OCI-LY1 (cell line): ENCODE data around the gene WDR35.

Experiments used
- H2AFZ ChIP-seq: fragments of 200-600 bp; sonication (generic), shearing (Covaris generic); 2 replicates; pipeline ENCODE4 v1.6.0; 2014; ENCODE audit warnings: antibody characterized with exemption, mild to moderate bottlenecking, low read length
- H3F3A ChIP-seq: fragments of 200-600 bp; sonication (generic), shearing (Covaris generic); 2 replicates; pipeline ENCODE4 v1.6.0; 2014; ENCODE audit warnings: mild to moderate bottlenecking, antibody characterized with exemption, low read length, moderate library complexity; ENCODE audit not compliant: insufficient read depth
- H3K27ac ChIP-seq: fragments of 200-600 bp; sonication (generic); 2 replicates; pipeline ENCODE4 v1.5.1; 2014; ENCODE audit warnings: low read length, mixed run types, mild to moderate bottlenecking, low read depth; ENCODE audit not compliant: poor library complexity, severe bottlenecking
- H3K27me3 ChIP-seq: fragments of 200-600 bp; sonication (generic); 2 replicates; pipeline ENCODE4 v1.6.0; 2014; ENCODE audit warnings: antibody characterized with exemption, mild to moderate bottlenecking, low read length, moderate library complexity; ENCODE audit not compliant: insufficient read depth
- H3K36me3 ChIP-seq: fragments of 200-600 bp; sonication (generic); 2 replicates; pipeline ENCODE4 v1.6.1; 2014; ENCODE audit warnings: mild to moderate bottlenecking, antibody characterized with exemption, low read length, moderate library complexity, mixed read lengths; ENCODE audit not compliant: insufficient read depth
- H3K4me1 ChIP-seq: fragments of 200-600 bp; sonication (generic); 2 replicates; pipeline ENCODE4 v1.5.1; 2014; ENCODE audit warnings: mild to moderate bottlenecking, low read length, moderate library complexity; ENCODE audit not compliant: insufficient read depth, severe bottlenecking
- H3K4me2 ChIP-seq: fragments of 200-600 bp; sonication (generic), shearing (Covaris generic); 2 replicates; pipeline ENCODE4 v1.6.1; 2014; ENCODE audit warnings: low read length
- H3K4me3 ChIP-seq: fragments of 200-600 bp; sonication (generic); 2 replicates; pipeline ENCODE4 v1.5.1; 2014; ENCODE audit warnings: low read length, low read depth, mild to moderate bottlenecking, mixed read lengths; ENCODE audit not compliant: poor library complexity, severe bottlenecking
- H3K79me2 ChIP-seq: fragments of 200-600 bp; shearing (Covaris generic); 2 replicates; pipeline ENCODE4 v1.6.1; 2016; ENCODE audit warnings: mixed run types, low read length, mixed read lengths; ENCODE audit not compliant: insufficient read depth
- H3K9ac ChIP-seq: fragments of 200-600 bp; sonication (generic), shearing (Covaris generic); 2 replicates; pipeline ENCODE4 v1.6.1; 2014; ENCODE audit warnings: mild to moderate bottlenecking, low read length, mixed read lengths
- H3K9me2 ChIP-seq: fragments of 200-600 bp; sonication (generic), shearing (Covaris generic); 2 replicates; pipeline ENCODE4 v1.6.1; 2014; ENCODE audit warnings: low read depth, mild to moderate bottlenecking, low read length, mixed read lengths
- H3K9me3 ChIP-seq: fragments of 200-600 bp; shearing (Covaris generic); 2 replicates; pipeline ENCODE4 v1.6.1; 2014; ENCODE audit warnings: low read length, mixed read lengths
- H4K20me1 ChIP-seq: fragments of 200-600 bp; sonication (generic), shearing (Covaris generic); 2 replicates; pipeline ENCODE4 v1.6.0; 2016; ENCODE audit warnings: mild to moderate bottlenecking, low read length; ENCODE audit not compliant: insufficient read depth
- EZH2 ChIP-seq: fragments of 200-600 bp; sonication (generic), shearing (Covaris generic); IDR thresholded peaks from 2 replicates; pipeline ENCODE4 v1.8.0; 2017; ENCODE audit warnings: borderline replicate concordance, mixed run types, mild to moderate bottlenecking, antibody characterized with exemption, low read length, moderate library complexity, mixed read lengths
- TF ChIP-seq, protein P1 (sequence below): fragments of 200-600 bp; sonication (generic), shearing (Covaris generic); IDR thresholded peaks from 2 replicates; pipeline ENCODE4 v1.5.1; 2017; ENCODE audit warnings: mild to moderate bottlenecking, antibody characterized with exemption, low read length, moderate library complexity, mixed read lengths

WDR35 gene

DNA sequence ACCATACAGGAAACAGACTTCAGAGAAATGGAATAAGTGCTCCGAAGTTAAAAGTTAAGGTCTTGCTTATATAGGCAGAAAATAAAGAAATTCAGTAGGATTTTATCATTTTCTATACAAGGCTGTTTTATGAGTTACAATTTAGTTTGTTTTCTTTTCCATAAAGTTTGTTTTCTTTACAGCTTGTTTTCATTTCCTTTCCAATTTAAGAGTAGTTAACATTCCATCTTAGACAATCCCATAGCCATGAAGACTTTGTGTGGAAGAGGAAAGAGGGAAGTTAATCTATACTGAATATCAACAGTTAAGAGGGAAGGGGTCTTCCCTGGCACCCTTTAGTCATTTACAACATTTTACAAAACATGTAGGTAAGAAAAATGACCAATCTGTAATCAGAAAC is 114.6 kb downstream of the WDR35 start:
- no peaks in the 10 kb centered on the region for H3F3A ChIP-seq
- H3K79me2 ChIP-seq = no peaks in the 10 kb centered on the region
- H3K9me2 ChIP-seq = no peaks in the 10 kb centered on the region
- H3K36me3 ChIP-seq = no peaks in the 10 kb centered on the region
- no peaks in the 10 kb centered on the region for H3K9me3 ChIP-seq
- H3K4me3 ChIP-seq = no peak overlapping the region
- H4K20me1 ChIP-seq = no peaks in the 10 kb centered on the region
- H2AFZ ChIP-seq = no peak overlapping the region
- no peaks in the 10 kb centered on the region for H3K4me1 ChIP-seq
- H3K4me2 ChIP-seq = no peak overlapping the region
- no peak overlapping the region for H3K9ac ChIP-seq
- TF ChIP-seq, protein P1, sequence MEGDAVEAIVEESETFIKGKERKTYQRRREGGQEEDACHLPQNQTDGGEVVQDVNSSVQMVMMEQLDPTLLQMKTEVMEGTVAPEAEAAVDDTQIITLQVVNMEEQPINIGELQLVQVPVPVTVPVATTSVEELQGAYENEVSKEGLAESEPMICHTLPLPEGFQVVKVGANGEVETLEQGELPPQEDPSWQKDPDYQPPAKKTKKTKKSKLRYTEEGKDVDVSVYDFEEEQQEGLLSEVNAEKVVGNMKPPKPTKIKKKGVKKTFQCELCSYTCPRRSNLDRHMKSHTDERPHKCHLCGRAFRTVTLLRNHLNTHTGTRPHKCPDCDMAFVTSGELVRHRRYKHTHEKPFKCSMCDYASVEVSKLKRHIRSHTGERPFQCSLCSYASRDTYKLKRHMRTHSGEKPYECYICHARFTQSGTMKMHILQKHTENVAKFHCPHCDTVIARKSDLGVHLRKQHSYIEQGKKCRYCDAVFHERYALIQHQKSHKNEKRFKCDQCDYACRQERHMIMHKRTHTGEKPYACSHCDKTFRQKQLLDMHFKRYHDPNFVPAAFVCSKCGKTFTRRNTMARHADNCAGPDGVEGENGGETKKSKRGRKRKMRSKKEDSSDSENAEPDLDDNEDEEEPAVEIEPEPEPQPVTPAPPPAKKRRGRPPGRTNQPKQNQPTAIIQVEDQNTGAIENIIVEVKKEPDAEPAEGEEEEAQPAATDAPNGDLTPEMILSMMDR = no peak
- no peak for TF ChIP-seq EZH2
- H3K27ac ChIP-seq = no peak overlapping the region
- H3K27me3 ChIP-seq = no peaks in the 10 kb centered on the region

DNA sequence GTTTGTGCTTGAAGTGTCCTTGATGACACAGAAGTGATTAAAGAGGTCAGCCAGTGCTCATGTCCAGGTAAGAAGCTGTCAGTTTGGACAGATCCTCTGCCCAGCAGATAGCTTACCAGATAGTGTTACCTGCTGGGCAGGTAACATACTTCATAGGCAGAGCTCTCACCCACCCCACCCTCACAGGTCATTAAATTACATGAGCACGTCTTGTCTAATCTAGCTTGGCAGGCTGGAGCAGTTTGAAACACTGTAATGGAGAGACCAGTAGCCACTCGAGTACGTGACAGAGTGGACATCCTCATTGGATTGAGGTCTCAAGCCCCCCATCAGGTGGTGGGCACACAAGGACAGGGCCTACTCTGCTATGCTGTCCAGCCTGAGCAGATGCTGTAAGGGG is 115.2 kb downstream of the WDR35 start:
- no peaks in the 10 kb centered on the region for H3K79me2 ChIP-seq
- TF ChIP-seq, protein P1 = no peak
- TF ChIP-seq EZH2 = no peak
- no peak overlapping the region for H3K9ac ChIP-seq
- no peak overlapping the region for H2AFZ ChIP-seq
- H3F3A ChIP-seq = no peaks in the 10 kb centered on the region
- H3K36me3 ChIP-seq = no peaks in the 10 kb centered on the region
- no peaks in the 10 kb centered on the region for H3K9me2 ChIP-seq
- H3K4me2 ChIP-seq = no peak overlapping the region
- H3K27ac ChIP-seq = no peak overlapping the region
- H3K4me3 ChIP-seq = no peak overlapping the region
- H3K4me1 ChIP-seq = no peaks in the 10 kb centered on the region
- no peaks in the 10 kb centered on the region for H4K20me1 ChIP-seq
- H3K27me3 ChIP-seq = no peaks in the 10 kb centered on the region
- no peaks in the 10 kb centered on the region for H3K9me3 ChIP-seq

DNA sequence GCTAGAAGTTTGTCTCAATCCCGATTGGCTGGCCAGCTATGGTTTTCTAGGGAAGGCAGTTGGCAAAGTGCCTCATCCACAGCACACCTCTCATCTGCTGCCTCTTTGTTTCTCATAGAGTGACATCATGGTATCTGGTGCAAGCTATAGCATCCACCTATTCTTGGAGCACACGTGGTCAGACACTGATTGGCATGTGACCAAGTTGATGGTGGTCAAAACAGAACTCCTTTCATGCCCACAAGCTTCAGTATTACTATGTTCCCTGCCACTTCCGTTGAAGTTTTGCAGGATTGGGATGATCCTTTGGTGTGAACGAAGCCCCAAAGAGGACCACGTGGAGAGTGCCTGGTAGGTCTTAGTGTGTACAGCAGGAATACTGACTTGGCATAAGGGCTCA is 116.9 kb downstream of the WDR35 start:
- Histone ChIP-seq H4K20me1 (no peaks in the 10 kb centered on the region), H3K79me2 (no peaks in the 10 kb centered on the region), H3F3A (no peaks in the 10 kb centered on the region), H3K27ac (no peak overlapping the region), H3K4me2 (no peak overlapping the region), H3K4me1 (peaks cover 14% of the 10 kb centered on the region), H3K9me3 (no peaks in the 10 kb centered on the region), H3K27me3 (no peaks in the 10 kb centered on the region), H3K4me3 (no peak overlapping the region), H2AFZ (no peak overlapping the region), H3K36me3 (no peaks in the 10 kb centered on the region), H3K9ac (no peak overlapping the region), H3K9me2 (no peaks in the 10 kb centered on the region)
- no peak for TF ChIP-seq EZH2
- TF ChIP-seq, protein P1 = no peak
